ENCODE data around the gene EPB41L5. TPM values are rescaled to one million over a fixed set of nuclear protein-coding genes. Genes with fewer than 3 reads are reported as not detected.

Gene EPB41L5
- total RNA-seq, 1 donor from 2014 or later, result 14.9 TPM

DNA sequence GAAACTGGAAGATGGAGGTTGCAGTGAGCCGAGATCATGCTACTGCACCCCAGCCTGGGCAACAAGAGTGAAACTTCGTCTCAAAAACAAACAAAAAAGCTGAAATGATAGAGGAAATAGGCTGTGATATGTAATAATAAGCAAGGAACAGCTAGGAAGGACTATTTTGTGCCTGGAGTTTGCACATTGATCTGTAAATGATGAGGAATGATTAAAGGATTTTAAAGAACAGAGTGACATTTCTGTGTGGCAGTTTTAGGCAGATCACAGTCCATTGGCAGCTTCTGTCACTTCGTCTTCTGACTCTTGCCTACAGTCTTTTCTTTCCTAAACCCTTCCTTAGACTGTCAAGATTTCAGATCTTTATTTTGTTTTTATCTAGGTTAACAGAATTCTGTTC is 19.4 kb downstream of the EPB41L5 start:
- H3K4me3 Mint-ChIP-seq (ENCODE audit: unreplicated experiment), result no peak overlapping the region
- H3K4me1 Mint-ChIP-seq (ENCODE audit: unreplicated experiment), result peaks cover 11% of the 10 kb centered on the region
- peaks cover 6% of the 10 kb centered on the region for H3K36me3 Mint-ChIP-seq (ENCODE audit: unreplicated experiment)
- TF ChIP-seq, protein P1, sequence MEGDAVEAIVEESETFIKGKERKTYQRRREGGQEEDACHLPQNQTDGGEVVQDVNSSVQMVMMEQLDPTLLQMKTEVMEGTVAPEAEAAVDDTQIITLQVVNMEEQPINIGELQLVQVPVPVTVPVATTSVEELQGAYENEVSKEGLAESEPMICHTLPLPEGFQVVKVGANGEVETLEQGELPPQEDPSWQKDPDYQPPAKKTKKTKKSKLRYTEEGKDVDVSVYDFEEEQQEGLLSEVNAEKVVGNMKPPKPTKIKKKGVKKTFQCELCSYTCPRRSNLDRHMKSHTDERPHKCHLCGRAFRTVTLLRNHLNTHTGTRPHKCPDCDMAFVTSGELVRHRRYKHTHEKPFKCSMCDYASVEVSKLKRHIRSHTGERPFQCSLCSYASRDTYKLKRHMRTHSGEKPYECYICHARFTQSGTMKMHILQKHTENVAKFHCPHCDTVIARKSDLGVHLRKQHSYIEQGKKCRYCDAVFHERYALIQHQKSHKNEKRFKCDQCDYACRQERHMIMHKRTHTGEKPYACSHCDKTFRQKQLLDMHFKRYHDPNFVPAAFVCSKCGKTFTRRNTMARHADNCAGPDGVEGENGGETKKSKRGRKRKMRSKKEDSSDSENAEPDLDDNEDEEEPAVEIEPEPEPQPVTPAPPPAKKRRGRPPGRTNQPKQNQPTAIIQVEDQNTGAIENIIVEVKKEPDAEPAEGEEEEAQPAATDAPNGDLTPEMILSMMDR (IDR thresholded peaks at IDR 0.05), result no peak
- H3K9me3 Mint-ChIP-seq (ENCODE audit: unreplicated experiment), result peaks cover 9% of the 10 kb centered on the region
- DNase-seq (ENCODE audit: extremely low spot score, unreplicated experiment), result no peak
- no peaks in the 10 kb centered on the region for H3K27me3 Mint-ChIP-seq (ENCODE audit: unreplicated experiment)
- H3K27ac Mint-ChIP-seq (ENCODE audit: unreplicated experiment), result no peak overlapping the region

DNA sequence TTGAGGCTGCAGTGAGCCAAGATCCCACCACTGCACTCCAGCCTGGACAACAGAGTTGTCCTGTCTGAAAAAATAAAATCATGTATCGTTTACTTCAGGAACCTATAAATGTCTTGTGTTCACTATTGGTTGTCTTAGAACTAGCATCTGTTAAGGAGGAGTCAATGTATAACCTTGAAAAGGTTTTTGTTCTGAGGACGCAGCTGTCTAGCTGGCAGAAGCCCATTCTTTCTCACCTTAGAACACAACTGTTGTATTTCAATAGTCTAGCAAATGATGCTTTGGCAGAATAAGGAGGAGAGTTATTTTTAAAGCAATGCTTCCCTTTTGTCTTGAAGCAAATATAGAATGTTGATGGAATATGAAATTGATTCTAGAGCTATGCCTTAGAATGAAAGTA is 21.1 kb downstream of the EPB41L5 start:
- no peak for DNase-seq (ENCODE audit: extremely low spot score, unreplicated experiment)
- TF ChIP-seq, protein P1 (IDR thresholded peaks at IDR 0.05), result no peak
- Mint-ChIP-seq H3K9me3 (ENCODE audit: unreplicated experiment) (peaks cover 15% of the 10 kb centered on the region), H3K27ac (ENCODE audit: unreplicated experiment) (no peak overlapping the region), H3K4me3 (ENCODE audit: unreplicated experiment) (no peak overlapping the region), H3K4me1 (ENCODE audit: unreplicated experiment) (peaks cover 11% of the 10 kb centered on the region), H3K36me3 (ENCODE audit: unreplicated experiment) (peaks cover 6% of the 10 kb centered on the region), H3K27me3 (ENCODE audit: unreplicated experiment) (no peaks in the 10 kb centered on the region)

DNA sequence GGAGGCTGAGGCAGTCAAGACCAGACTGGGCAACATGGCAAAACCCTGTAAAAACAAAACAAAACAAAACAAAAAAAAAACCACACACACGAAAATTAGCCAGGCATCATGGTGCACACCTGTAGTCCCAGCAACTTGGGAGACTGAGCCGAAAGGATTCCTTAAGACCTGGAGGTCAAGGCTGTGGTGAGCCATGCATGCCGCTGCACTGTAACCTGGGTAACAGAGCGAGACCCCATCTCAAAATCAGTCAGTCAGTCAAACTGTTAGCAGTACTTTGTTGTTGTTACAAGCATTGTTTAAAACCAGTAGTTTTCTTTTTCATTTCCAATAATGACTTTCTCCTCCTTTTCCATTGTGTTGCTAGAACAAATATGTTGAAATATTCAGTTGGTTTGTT is 21.7 kb downstream of the EPB41L5 start:
- no peak overlapping the region for H3K4me3 Mint-ChIP-seq (ENCODE audit: unreplicated experiment)
- DNase-seq (ENCODE audit: extremely low spot score, unreplicated experiment), result no peak
- TF ChIP-seq, protein P1 (IDR thresholded peaks at IDR 0.05), result no peak
- peaks cover 11% of the 10 kb centered on the region for H3K4me1 Mint-ChIP-seq (ENCODE audit: unreplicated experiment)
- H3K9me3 Mint-ChIP-seq (ENCODE audit: unreplicated experiment), result peaks cover 15% of the 10 kb centered on the region
- peaks cover 6% of the 10 kb centered on the region for H3K36me3 Mint-ChIP-seq (ENCODE audit: unreplicated experiment)
- H3K27me3 Mint-ChIP-seq (ENCODE audit: unreplicated experiment), result no peaks in the 10 kb centered on the region
- no peak overlapping the region for H3K27ac Mint-ChIP-seq (ENCODE audit: unreplicated experiment)

DNA sequence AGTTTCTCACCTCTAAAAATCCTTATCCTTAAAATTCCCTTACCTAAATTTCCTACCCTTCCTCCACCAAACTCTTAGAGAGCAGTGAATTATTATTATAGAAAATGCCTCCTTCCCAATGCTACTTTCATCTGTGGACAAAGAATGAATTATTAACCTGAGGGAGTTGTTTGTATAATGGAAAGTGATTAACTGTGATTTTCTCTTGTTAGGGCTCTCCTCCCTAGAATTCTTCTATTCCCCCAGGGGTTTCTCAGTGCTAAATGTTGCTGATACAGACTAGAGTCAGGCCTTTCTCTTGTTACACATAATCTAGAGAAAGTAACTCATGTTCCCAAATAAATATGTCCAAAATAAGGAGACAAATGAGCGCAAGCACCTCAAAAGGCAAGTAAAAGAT is 23.3 kb downstream of the EPB41L5 start:
- H3K4me3 Mint-ChIP-seq (ENCODE audit: unreplicated experiment), result no peak overlapping the region
- peaks cover 6% of the 10 kb centered on the region for H3K36me3 Mint-ChIP-seq (ENCODE audit: unreplicated experiment)
- H3K27ac Mint-ChIP-seq (ENCODE audit: unreplicated experiment), result no peak overlapping the region
- H3K9me3 Mint-ChIP-seq (ENCODE audit: unreplicated experiment), result peaks cover 15% of the 10 kb centered on the region
- TF ChIP-seq, protein P1 (IDR thresholded peaks at IDR 0.05), result no peak
- DNase-seq (ENCODE audit: extremely low spot score, unreplicated experiment), result no peak
- H3K27me3 Mint-ChIP-seq (ENCODE audit: unreplicated experiment), result no peaks in the 10 kb centered on the region
- H3K4me1 Mint-ChIP-seq (ENCODE audit: unreplicated experiment), result peaks cover 11% of the 10 kb centered on the region

DNA sequence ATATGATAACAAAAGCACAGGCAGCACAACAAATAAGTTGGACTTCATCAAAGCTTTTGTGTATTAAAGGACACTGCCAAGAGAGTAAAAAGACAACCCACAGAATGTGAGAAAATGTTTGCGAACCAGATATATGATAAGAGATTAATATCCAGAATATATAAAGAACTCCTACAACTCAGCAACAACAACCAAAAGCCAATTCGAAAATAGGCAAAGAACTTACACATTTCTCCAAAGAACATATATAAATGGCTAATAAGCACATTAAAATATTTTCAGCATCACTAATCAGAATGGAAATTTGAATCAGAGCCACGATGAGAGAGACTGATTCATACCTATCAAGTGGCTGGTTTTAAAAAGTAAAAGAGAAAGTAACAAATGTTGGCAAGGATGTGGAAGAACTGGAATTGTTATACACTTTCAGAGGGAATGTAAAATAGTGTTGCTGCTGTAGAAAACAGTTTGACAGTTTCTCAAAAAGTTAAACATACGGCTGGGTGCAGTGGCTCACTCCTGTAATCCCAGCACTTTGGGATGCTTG is 25.2 kb downstream of the EPB41L5 start:
- H3K9me3 Mint-ChIP-seq (ENCODE audit: unreplicated experiment), result peaks cover 15% of the 10 kb centered on the region
- no peaks in the 10 kb centered on the region for H3K27me3 Mint-ChIP-seq (ENCODE audit: unreplicated experiment)
- H3K4me1 Mint-ChIP-seq (ENCODE audit: unreplicated experiment), result peaks cover 11% of the 10 kb centered on the region
- peaks cover 12% of the 10 kb centered on the region for H3K36me3 Mint-ChIP-seq (ENCODE audit: unreplicated experiment)
- TF ChIP-seq, protein P1 (IDR thresholded peaks at IDR 0.05), result no peak
- H3K4me3 Mint-ChIP-seq (ENCODE audit: unreplicated experiment), result no peak overlapping the region
- H3K27ac Mint-ChIP-seq (ENCODE audit: unreplicated experiment), result no peak overlapping the region
- no peak for DNase-seq (ENCODE audit: extremely low spot score, unreplicated experiment)
